ENCODE measurements around the gene YIPF2. TPM values are rescaled to one million over a fixed set of nuclear protein-coding genes. Genes with fewer than 3 reads are reported as not detected.

Gene YIPF2
- 90.4 and 102 TPM in 2 replicates for total RNA-seq

GRCh38 chr19:10928563-10929401 lies at the start of gene YIPF2, which contains the start of gene TIMM29:
YIPF2 (minus strand) TSS chr19:10928639; CDS start chr19:10928410, 229 bp downstream.
TIMM29 (plus strand) TSS chr19:10928811; CDS start chr19:10928823, 12 bp downstream.

DNA sequence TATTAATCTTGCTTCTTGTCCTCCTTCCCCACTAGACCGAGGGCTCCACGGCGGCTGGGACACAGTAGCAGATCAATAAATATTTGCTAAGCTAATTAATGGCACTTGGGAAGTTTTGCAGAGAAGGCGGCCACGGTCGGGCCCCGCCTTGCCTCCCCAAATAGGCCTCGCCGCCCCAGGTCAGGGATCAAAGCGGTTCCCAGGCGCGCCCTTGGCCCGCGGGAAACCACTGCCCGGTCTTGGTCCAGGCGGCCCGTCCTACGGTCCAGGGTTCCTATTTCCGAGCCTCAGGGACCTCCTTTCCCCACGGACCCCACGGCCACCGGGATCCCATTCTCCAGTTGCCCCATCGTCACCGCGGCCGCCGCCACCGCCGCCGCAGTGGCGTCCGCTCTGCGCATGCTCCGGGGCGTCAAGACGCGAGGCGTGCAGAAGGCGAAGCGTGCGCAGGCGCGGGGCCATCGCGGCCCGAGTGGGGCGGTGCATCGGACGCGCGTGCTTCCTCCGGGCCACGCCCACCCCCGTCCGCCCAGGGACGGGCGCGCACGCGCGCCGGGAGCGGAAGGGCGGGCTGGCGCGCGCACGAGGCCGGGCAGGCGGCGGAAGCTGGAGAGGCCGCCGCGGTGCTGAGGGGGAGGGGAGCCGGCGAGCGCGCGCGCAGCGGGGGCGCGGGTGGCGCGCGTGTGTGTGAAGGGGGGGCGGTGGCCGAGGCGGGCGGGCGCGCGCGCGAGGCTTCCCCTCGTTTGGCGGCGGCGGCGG lies 32.1 kb upstream of the YIPF2 start, which contains the start of gene SMARCA4:
TSS of gene SMARCA4 (plus strand) at position 717 of the 759 bp plus-strand sequence. CDS start 23,122 bp downstream, outside the sequence.

Other genes starting within 250 kb of the YIPF2 start
- 20.1 and 22.7 TPM in 2 replicates for gene QTRT1, start 227.2 kb downstream of the YIPF2 start, total RNA-seq
- 57.6 and 69.5 TPM in 2 replicates for gene DNM2, start 210.6 kb downstream of the YIPF2 start, total RNA-seq
- 49.5 and 61.6 TPM in 2 replicates for gene TMED1, start 92.4 kb downstream of the YIPF2 start, total RNA-seq
- 3.6 TPM in 1 of 2 replicates, not detected in the other for gene C19orf38, start 80.2 kb downstream of the YIPF2 start, total RNA-seq
- 30.7 and 33.0 TPM in 2 replicates for gene CARM1, start 57.1 kb downstream of the YIPF2 start, total RNA-seq
- 23.3 and 35.4 TPM in 2 replicates for gene TIMM29, start 172 bp upstream of the YIPF2 start, total RNA-seq
- 57.0 and 89.9 TPM in 2 replicates for gene SMARCA4, start 32.4 kb upstream of the YIPF2 start, total RNA-seq
- gene LDLR, start 160.8 kb upstream of the YIPF2 start, total RNA-seq, result 199 and 240 TPM in 2 replicates
- 5.0 and 13.5 TPM in 2 replicates for gene SPC24, start 227.1 kb upstream of the YIPF2 start, total RNA-seq

Data from cardiac atrium fibroblast (primary cell).